HEK293 (cell line): ENCODE data around the gene CDC25A.

Experiments
- CTCF ChIA-PET: fragments of 350-600 bp; formaldehyde crosslinking; extraction: SDS; loops from one replicate; lab custom pipeline; 2021; ENCODE audit warnings: antibody characterized with exemption; lab: Yijun Ruan, JAX
- POLR2A ChIA-PET: fragments of 300-600 bp; formaldehyde crosslinking; extraction: SDS; loops from one replicate; lab custom pipeline; 2020; ENCODE audit warnings: antibody characterized with exemption, inconsistent platforms; lab: Yijun Ruan, JAX
- H3K27ac ChIP-seq: fragments of 200-500 bp; sonication (Bioruptor generic); 2 replicates; pipeline ENCODE4 v1.5.1; 2014; ENCODE audit warnings: low read depth, low read length, control low read depth, inconsistent platforms; ENCODE audit errors: extremely low read depth
- H3K36me3 ChIP-seq, 2 experiments: fragments of 200-500 bp in 1 of 2; sonication (Bioruptor generic) in 1 of 2; 1 replicate in 1 of 2; 2 replicates in 1 of 2; pipeline ENCODE4 v1.5.1; 2014 to 2017; ENCODE audit warnings: inconsistent platforms in 2 of 2, low read length in 2 of 2; ENCODE audit not compliant: control insufficient read depth in 2 of 2, insufficient read depth in 1 of 2
- H3K4me1 ChIP-seq: fragments of 200-500 bp; sonication (Bioruptor generic); 2 replicates; pipeline ENCODE4 v1.5.1; 2014; ENCODE audit warnings: mild to moderate bottlenecking, low read length, inconsistent platforms; ENCODE audit not compliant: control insufficient read depth, insufficient read depth
- H3K4me3 ChIP-seq: 2 replicates; pipeline ENCODE4 v1.5.1; 2011; ENCODE audit warnings: low read depth, mild to moderate bottlenecking, control low read depth, low read length, moderate library complexity
- H3K9me3 ChIP-seq: fragments of 200-500 bp; sonication (Bioruptor generic); 2 replicates; pipeline ENCODE4 v1.5.1; 2014; ENCODE audit warnings: low read depth, low read length, inconsistent platforms; ENCODE audit not compliant: control insufficient read depth, insufficient read depth
- BCL11A ChIP-seq: fragments of 450-650 bp; formaldehyde crosslinking; IDR thresholded peaks from 2 replicates; pipeline ENCODE4 v1.5.1; 2016; ENCODE audit warnings: low read depth, missing biosample characterization, missing genetic modification characterization
- BCL11B ChIP-seq: fragments of 450-650 bp; formaldehyde crosslinking; IDR thresholded peaks from 2 replicates; pipeline ENCODE4 v1.5.1; 2016; ENCODE audit warnings: low read depth, missing biosample characterization, missing genetic modification characterization
- IKZF3 ChIP-seq: fragments of 450-650 bp; IDR thresholded peaks from 2 replicates; pipeline ENCODE4 v1.5.0; 2018; ENCODE audit warnings: missing biosample characterization, mild to moderate bottlenecking, missing genetic modification characterization, moderate library complexity
- KLF8 ChIP-seq: fragments of 450-650 bp; formaldehyde crosslinking; IDR thresholded peaks from 2 replicates; pipeline ENCODE4 v1.5.1; 2016; ENCODE audit warnings: missing biosample characterization, missing genetic modification characterization
- KLF9 ChIP-seq: fragments of 450-650 bp; formaldehyde crosslinking; IDR thresholded peaks from 2 replicates; pipeline ENCODE4 v1.5.1; 2016; ENCODE audit warnings: missing biosample characterization, missing genetic modification characterization, low read depth
- OVOL3 ChIP-seq: fragments of 450-650 bp; formaldehyde crosslinking; IDR thresholded peaks from 2 replicates; pipeline ENCODE4 v1.5.1; 2016; ENCODE audit warnings: missing biosample characterization, missing genetic modification characterization
- PATZ1 ChIP-seq: fragments of 450-650 bp; formaldehyde crosslinking; IDR thresholded peaks from 2 replicates; pipeline ENCODE4 v1.5.1; 2016; ENCODE audit warnings: missing biosample characterization, missing genetic modification characterization
- SP7 ChIP-seq: fragments of 450-650 bp; formaldehyde crosslinking; IDR thresholded peaks from 2 replicates; pipeline ENCODE4 v1.5.1; 2016; ENCODE audit warnings: missing biosample characterization, missing genetic modification characterization
- WT1 ChIP-seq: fragments of 450-650 bp; formaldehyde crosslinking; IDR thresholded peaks from 2 replicates; pipeline ENCODE4 v1.5.1; 2016; ENCODE audit warnings: missing biosample characterization, missing genetic modification characterization
- ZIC2 ChIP-seq: fragments of 450-650 bp; formaldehyde crosslinking; IDR thresholded peaks from 2 replicates; pipeline ENCODE4 v1.5.1; 2016; ENCODE audit warnings: missing biosample characterization, missing genetic modification characterization
- ZNF10 ChIP-seq: fragments of 450-650 bp; formaldehyde crosslinking; IDR thresholded peaks from 2 replicates; pipeline ENCODE4 v1.5.1; 2017; ENCODE audit warnings: missing biosample characterization, missing genetic modification characterization
- ZNF121 ChIP-seq: fragments of 450-650 bp; formaldehyde crosslinking; IDR thresholded peaks from 2 replicates; pipeline ENCODE4 v1.5.1; 2016; ENCODE audit warnings: missing biosample characterization, missing genetic modification characterization
- ZNF138 ChIP-seq: fragments of 450-650 bp; formaldehyde crosslinking; IDR thresholded peaks from 2 replicates; pipeline ENCODE4 v1.5.1; 2016; ENCODE audit warnings: missing biosample characterization, missing genetic modification characterization, borderline replicate concordance
- ZNF175 ChIP-seq: fragments of 450-650 bp; formaldehyde crosslinking; IDR thresholded peaks from 2 replicates; pipeline ENCODE4 v1.5.1; 2016; ENCODE audit warnings: missing biosample characterization, missing genetic modification characterization
- ZNF530 ChIP-seq: fragments of 450-650 bp; formaldehyde crosslinking; IDR thresholded peaks from 2 replicates; pipeline ENCODE4 v1.5.1; 2016; ENCODE audit warnings: low read depth, missing biosample characterization, missing genetic modification characterization
- ZNF544 ChIP-seq: fragments of 450-650 bp; formaldehyde crosslinking; IDR thresholded peaks from 2 replicates; pipeline ENCODE4 v1.5.0; 2017; ENCODE audit warnings: missing biosample characterization, missing genetic modification characterization
- ZNF600 ChIP-seq: fragments of 450-650 bp; formaldehyde crosslinking; IDR thresholded peaks from 2 replicates; pipeline ENCODE4 v1.5.1; 2016; ENCODE audit warnings: missing biosample characterization, missing genetic modification characterization
- ZNF610 ChIP-seq: fragments of 450-650 bp; formaldehyde crosslinking; IDR thresholded peaks from 2 replicates; pipeline ENCODE4 v1.5.1; 2016; ENCODE audit warnings: missing biosample characterization, missing genetic modification characterization, borderline replicate concordance
- ZNF623 ChIP-seq: fragments of 450-650 bp; formaldehyde crosslinking; IDR thresholded peaks from 2 replicates; pipeline ENCODE4 v1.5.1; 2016; ENCODE audit warnings: missing biosample characterization, missing genetic modification characterization
- ZNF654 ChIP-seq: fragments of 450-650 bp; formaldehyde crosslinking; IDR thresholded peaks from 2 replicates; pipeline ENCODE4 v1.5.1; 2016; ENCODE audit warnings: low read depth, missing biosample characterization, missing genetic modification characterization
- ZNF76 ChIP-seq: fragments of 450-650 bp; formaldehyde crosslinking; IDR thresholded peaks from 2 replicates; pipeline ENCODE4; 2016; ENCODE audit warnings: low read depth, missing biosample characterization, missing genetic modification characterization, borderline replicate concordance
- ZNF830 ChIP-seq: fragments of 450-650 bp; IDR thresholded peaks from 2 replicates; pipeline ENCODE4 v1.5.0; 2018; ENCODE audit warnings: missing biosample characterization, missing genetic modification characterization, low read depth, mild to moderate bottlenecking, moderate library complexity
- TF ChIP-seq, protein P1 (sequence below): fragments of 450-650 bp; formaldehyde crosslinking; IDR thresholded peaks from 2 replicates; pipeline ENCODE4 v1.5.1; 2017; ENCODE audit warnings: missing biosample characterization, missing genetic modification characterization
- TF ChIP-seq, protein P2 (sequence below): fragments of 450-650 bp; formaldehyde crosslinking; IDR thresholded peaks from 2 replicates; pipeline ENCODE4 v1.5.1; 2016; ENCODE audit warnings: missing biosample characterization, missing genetic modification characterization
- TF ChIP-seq, protein P3 (sequence below): fragments of 450-650 bp; formaldehyde crosslinking; IDR thresholded peaks from 2 replicates; pipeline ENCODE4 v1.5.1; 2016; ENCODE audit warnings: missing biosample characterization, missing genetic modification characterization
- TF ChIP-seq, protein P4 (sequence below): fragments of 450-650 bp; formaldehyde crosslinking; conservative IDR thresholded peaks from 2 replicates; pipeline ENCODE4 v1.5.1; 2016; ENCODE audit warnings: low read depth, missing biosample characterization, missing genetic modification characterization

The CDC25A gene

GRCh38 chr3:48187579-48188265 is 495 bp downstream of the CDC25A start:
- Histone ChIP-seq H3K36me3 (peaks cover 22 to 44% of the 10 kb centered on the region in 2 experiments), H3K4me3 (peak overlapping the region; percentile 96), H3K27ac (peak overlapping the region; percentile 85), H3K4me1 (no peaks in the 10 kb centered on the region), H3K9me3 (no peaks in the 10 kb centered on the region)
- ChIA-PET POLR2A (interaction anchor here (0.6 to 1.8 kb wide), 12 partner anchors 9 to 530 kb away, joined by 3 to 16 read pairs (median 5); partner anchors contain the start of genes CCDC51, PFKFB4 and ZNF589), CTCF (interaction anchor here (0.6 to 2.0 kb wide), 4 partner anchors 55 to 499 kb away, joined by 3 to 7 read pairs (median 4); no protein-coding TSS in a partner anchor)
- TF ChIP-seq ZNF138 (tag by site-specific recombination) (no peak), KLF8 (tag by site-specific recombination) (0 out of 2 replicates have a peak, but pooled peaks have one; percentile 36), ZNF610 (tag by site-specific recombination) (no peak), SP7 (tag by site-specific recombination) (no peak), BCL11A (tag by site-specific recombination) (no peak), ZNF76 (tag by site-specific recombination) (no peak), ZNF544 (tag by site-specific recombination) (no peak), ZNF10 (tag by site-specific recombination) (no peak), ZIC2 (tag by site-specific recombination) (no peak), WT1 (tag by site-specific recombination) (no peak), BCL11B (no peak), IKZF3 (no peak), ZNF600 (no peak), ZNF121 (no peak), ZNF830 (tag by site-specific recombination) (no peak), ZNF175 (tag by site-specific recombination) (no peak), OVOL3 (tag by site-specific recombination) (no peak), KLF9 (0 out of 2 replicates have a peak, but pooled peaks have one; percentile 14), ZNF623 (no peak), ZNF654 (tag by site-specific recombination) (no peak), ZNF530 (tag by site-specific recombination) (no peak), PATZ1 (tag by site-specific recombination) (0 out of 2 replicates have a peak, but pooled peaks have one; percentile 7)
- TF ChIP-seq, protein P1, sequence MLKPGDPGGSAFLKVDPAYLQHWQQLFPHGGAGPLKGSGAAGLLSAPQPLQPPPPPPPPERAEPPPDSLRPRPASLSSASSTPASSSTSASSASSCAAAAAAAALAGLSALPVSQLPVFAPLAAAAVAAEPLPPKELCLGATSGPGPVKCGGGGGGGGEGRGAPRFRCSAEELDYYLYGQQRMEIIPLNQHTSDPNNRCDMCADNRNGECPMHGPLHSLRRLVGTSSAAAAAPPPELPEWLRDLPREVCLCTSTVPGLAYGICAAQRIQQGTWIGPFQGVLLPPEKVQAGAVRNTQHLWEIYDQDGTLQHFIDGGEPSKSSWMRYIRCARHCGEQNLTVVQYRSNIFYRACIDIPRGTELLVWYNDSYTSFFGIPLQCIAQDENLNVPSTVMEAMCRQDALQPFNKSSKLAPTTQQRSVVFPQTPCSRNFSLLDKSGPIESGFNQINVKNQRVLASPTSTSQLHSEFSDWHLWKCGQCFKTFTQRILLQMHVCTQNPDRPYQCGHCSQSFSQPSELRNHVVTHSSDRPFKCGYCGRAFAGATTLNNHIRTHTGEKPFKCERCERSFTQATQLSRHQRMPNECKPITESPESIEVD (tag by site-specific recombination) = no peak
- TF ChIP-seq, protein P2, sequence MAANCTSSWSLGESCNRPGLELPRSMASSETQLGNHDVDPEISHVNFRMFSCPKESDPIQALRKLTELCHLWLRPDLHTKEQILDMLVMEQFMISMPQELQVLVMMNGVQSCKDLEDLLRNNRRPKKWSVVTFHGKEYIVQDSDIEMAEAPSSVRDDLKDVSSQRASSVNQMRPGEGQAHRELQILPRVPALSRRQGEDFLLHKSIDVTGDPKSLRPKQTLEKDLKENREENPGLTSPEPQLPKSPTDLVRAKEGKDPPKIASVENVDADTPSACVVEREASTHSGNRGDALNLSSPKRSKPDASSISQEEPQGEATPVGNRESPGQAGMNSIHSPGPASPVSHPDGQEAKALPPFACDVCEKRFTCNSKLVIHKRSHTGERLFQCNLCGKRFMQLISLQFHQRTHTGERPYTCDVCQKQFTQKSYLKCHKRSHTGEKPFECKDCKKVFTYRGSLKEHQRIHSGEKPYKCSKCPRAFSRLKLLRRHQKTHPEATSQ = no peak
- TF ChIP-seq, protein P3, sequence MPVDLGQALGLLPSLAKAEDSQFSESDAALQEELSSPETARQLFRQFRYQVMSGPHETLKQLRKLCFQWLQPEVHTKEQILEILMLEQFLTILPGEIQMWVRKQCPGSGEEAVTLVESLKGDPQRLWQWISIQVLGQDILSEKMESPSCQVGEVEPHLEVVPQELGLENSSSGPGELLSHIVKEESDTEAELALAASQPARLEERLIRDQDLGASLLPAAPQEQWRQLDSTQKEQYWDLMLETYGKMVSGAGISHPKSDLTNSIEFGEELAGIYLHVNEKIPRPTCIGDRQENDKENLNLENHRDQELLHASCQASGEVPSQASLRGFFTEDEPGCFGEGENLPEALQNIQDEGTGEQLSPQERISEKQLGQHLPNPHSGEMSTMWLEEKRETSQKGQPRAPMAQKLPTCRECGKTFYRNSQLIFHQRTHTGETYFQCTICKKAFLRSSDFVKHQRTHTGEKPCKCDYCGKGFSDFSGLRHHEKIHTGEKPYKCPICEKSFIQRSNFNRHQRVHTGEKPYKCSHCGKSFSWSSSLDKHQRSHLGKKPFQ (tag by site-specific recombination) = no peak
- TF ChIP-seq, protein P4, sequence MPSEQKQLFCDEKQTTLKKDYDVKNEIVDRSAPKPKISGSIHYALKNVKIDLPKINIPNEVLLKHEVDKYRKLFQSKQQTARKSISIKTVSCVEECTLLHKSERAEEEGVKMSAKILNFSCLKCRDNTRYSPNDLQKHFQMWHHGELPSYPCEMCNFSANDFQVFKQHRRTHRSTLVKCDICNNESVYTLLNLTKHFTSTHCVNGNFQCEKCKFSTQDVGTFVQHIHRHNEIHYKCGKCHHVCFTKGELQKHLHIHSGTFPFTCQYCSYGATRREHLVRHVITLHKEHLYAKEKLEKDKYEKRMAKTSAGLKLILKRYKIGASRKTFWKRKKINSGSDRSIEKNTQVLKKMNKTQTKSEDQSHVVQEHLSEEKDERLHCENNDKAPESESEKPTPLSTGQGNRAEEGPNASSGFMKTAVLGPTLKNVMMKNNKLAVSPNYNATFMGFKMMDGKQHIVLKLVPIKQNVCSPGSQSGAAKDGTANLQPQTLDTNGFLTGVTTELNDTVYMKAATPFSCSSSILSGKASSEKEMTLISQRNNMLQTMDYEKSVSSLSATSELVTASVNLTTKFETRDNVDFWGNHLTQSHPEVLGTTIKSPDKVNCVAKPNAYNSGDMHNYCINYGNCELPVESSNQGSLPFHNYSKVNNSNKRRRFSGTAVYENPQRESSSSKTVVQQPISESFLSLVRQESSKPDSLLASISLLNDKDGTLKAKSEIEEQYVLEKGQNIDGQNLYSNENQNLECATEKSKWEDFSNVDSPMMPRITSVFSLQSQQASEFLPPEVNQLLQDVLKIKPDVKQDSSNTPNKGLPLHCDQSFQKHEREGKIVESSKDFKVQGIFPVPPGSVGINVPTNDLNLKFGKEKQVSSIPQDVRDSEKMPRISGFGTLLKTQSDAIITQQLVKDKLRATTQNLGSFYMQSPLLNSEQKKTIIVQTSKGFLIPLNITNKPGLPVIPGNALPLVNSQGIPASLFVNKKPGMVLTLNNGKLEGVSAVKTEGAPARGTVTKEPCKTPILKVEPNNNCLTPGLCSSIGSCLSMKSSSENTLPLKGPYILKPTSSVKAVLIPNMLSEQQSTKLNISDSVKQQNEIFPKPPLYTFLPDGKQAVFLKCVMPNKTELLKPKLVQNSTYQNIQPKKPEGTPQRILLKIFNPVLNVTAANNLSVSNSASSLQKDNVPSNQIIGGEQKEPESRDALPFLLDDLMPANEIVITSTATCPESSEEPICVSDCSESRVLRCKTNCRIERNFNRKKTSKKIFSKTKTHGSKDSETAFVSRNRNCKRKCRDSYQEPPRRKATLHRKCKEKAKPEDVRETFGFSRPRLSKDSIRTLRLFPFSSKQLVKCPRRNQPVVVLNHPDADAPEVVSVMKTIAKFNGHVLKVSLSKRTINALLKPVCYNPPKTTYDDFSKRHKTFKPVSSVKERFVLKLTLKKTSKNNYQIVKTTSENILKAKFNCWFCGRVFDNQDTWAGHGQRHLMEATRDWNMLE = no peak
